22Rv1 (cell line): ENCODE measurements around the gene APOBEC3C.
A peak's percentile ranks its signal among the peaks of the same experiment; 100 is the strongest.

Experiments used
- H3K27ac ChIP-seq: fragments of 450-650 bp; 2 replicates; pipeline ENCODE4 v1.5.1; 2017
- CTCF ChIP-seq: fragments of 450-650 bp; IDR thresholded peaks from 2 replicates; pipeline ENCODE4 v1.5.1; 2017; ENCODE audit warnings: mild to moderate bottlenecking
- ZFX ChIP-seq: fragments of 450-650 bp; IDR thresholded peaks from 2 replicates; pipeline ENCODE4 v1.6.1; 2017; ENCODE audit warnings: antibody characterized with exemption, borderline replicate concordance

APOBEC3C gene

GRCh38 chr22:39017596-39018365 is 3.7 kb downstream of the APOBEC3C start:
- no peak overlapping the region for H3K27ac ChIP-seq

GRCh38 chr22:39020021-39020651 is 6.1 kb downstream of the APOBEC3C start:
- peak overlapping the region; percentile 37; the same call in 1 of the 2 replicates for H3K27ac ChIP-seq

More at GRCh38 chr22:39017596-39018365, 3.7 kb downstream of the APOBEC3C start:
- TF ChIP-seq CTCF (no peak), ZFX (no peak)

- no peak overlapping the region for H3K27ac ChIP-seq
- no peak for TF ChIP-seq CTCF
- no peak for TF ChIP-seq ZFX
Observed at GRCh38 chr22:39021552-39022250, 7.6 kb downstream of the APOBEC3C start.

GRCh38 chr22:39024519-39025308 is 10.7 kb downstream of the APOBEC3C start:
- TF ChIP-seq ZFX = no peak
- TF ChIP-seq CTCF = no peak
- no peak overlapping the region for H3K27ac ChIP-seq

GRCh38 chr22:39026509-39027150 is 12.6 kb downstream of the APOBEC3C start:
- H3K27ac ChIP-seq = no peak overlapping the region
- TF ChIP-seq CTCF (no peak), ZFX (no peak)

GRCh38 chr22:39027717-39028116 is 13.7 kb downstream of the APOBEC3C start:
- no peak for TF ChIP-seq ZFX
- no peak for TF ChIP-seq CTCF
- H3K27ac ChIP-seq = no peak overlapping the region

GRCh38 chr22:39028281-39028680 is 14.2 kb downstream of the APOBEC3C start:
- H3K27ac ChIP-seq = no peak overlapping the region
- no peak for TF ChIP-seq CTCF
- no peak for TF ChIP-seq ZFX
